Lung microvascular endothelial cell (primary cell): Measurements from ENCODE around the gene RFPL3. TPM values are rescaled to one million over a fixed set of nuclear protein-coding genes. Genes with fewer than 3 reads are reported as not detected.

Source experiments
- DNase-seq, 2 donors: peaks; one replicate each; pipeline versions ENCODE4 v3.0.0 to v3.0.0-alpha.2; 2010; ENCODE audit warnings: low read depth in 2 of 2
- total RNA-seq: library from RNA; depleted of rRNA; stranded (reverse); fragments of >200 nt; gene quantifications from 2 replicates; pipeline ENCODE4 v1.2.1, GENCODE V29; 2014

Gene RFPL3
- total RNA-seq, 1 donor from 2014 or later, result not detected

DNA sequence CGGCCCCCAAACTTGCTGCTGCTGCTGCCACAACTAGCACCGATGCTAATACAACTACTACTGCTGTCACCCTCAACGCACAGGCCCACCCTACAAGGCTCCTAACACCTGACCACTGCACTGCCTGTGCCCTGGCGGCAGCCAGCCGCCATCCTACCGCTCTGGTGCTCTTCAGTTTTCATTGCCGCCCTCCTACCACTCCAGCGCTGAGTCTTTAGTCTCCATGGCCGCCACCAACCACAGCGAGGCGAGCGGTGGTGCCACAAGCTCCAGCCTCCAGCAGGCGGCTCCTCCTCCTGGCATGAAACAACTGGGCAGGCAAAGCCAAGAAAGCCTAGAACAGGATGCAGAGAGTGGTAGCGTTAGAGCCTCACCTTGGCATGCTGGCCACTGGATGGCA, 5.0 kb upstream of the RFPL3 start:
- DNase-seq, result no peak

DNA sequence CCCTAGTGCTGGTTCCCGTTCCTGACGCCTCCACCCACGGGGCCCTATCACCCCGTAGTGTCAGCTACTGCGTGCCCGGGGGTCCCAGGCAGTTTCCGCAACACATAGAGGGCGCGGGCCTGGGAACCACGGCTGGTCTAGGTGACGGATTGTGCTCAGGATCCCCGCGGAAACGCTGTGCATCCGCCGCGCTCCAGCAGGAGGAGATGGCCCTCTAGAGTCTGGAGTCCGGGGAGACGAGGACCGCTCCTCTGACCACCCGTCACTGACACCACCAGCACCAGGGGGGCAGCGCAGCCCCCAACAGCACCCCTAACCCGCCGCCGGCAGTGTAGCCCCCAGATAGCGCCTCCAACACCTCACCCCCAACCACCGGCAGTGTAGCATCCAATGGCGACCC, 4.4 kb upstream of the RFPL3 start:
- DNase-seq, result no peak

DNA sequence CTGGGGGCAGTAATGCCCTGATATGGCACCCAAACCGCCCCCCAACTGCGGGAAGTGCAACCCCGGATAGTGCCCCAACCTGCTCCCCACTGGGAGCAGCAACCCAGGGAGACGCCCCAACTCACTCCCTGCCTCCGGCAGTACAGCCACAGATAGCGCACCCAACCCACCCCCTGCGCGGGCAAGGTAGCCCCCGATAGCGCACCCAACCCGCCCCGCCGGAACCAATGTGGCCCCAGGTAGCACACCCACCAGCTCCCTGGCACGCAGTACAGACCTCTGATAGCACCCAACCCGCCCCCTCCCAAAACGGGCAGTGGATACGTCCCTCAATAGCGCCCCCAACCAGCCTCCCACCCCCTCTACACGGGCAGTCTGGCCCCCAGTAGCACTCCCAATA, 3.8 kb upstream of the RFPL3 start:
- DNase-seq, result no peak

DNA sequence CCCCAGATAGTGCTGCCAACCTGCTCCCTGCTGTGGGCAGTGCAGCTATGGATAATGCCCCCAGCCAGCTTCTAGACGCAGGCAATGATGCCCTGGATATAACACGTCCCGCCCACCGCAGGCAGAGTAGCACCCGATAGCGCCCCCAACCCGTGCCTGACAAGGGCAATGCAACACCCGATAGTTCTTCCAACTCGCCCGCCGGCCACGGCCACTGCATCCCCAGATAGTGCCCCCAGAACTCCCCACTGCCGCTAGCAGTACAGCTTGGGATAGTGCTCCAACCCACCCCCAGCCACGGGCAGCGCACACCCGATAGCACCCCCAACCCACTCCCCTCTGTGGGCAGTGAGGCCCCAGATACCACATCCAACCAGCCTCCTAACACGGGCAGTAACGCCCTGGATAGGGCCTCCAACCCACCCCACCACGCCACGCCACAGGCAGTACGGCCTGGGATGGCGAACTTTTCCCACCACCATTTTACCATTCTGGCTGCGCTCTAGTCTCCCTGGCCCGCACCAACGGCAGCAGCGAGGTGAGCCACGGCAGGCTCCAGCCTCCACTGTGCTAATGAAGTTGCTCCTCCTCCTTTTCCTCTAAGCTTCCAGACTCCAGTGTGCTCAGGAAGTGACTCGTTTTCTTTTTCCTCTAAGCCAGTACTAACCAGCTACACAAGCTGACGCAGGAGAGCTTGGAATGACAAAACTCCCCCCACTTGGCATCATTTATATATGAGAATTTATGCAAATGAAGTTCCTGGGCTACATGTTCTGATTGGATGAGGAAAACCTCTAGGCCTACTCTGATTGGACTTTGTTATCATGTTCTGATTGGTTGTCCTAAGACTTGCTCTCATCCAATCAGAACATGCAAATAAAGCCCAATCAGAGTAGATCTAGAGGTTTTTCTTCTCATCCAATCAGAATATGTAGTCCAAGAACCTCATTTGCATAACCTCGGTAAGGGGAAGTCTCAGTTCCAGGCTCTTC, 3.0 kb upstream of the RFPL3 start:
- peak; percentile 91 to 96 for DNase-seq

DNA sequence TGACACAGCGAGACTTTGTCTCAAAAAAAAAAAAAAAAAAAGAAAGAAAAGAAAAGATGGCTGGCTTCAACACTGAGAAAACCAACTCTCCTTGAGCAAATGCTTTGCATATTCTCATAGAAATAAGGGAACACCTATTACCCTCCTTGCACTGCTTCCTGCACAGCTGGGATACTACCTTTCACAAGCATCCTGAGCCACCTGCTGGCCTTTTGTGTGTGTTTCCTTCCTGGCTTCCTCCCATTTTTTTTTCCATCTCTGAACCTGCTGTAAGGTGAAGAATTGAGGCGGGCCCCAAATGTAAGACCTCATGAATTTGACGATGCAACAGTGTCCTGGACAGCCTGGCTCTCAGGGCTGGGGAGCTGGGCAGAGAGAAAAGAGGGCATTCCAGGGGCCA, 1.9 kb upstream of the RFPL3 start:
- peak in 1 of 2 donors; percentile 37 for DNase-seq

DNA sequence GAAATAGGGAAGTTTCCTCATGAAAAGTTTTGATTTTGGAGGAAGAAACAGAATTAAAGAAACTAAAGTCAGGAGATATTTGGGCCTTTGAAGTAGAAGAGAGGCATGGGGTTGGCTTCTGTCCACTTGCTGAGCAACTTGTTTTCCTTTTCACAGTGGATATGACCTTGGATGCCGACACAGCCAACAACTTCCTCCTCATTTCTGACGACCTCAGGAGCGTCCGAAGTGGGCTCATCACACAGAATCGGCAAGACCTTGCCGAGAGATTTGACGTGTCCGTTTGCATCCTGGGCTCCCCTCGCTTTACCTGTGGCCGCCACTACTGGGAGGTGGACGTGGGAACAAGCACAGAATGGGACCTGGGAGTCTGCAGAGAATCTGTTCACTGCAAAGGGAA, 2.4 kb downstream of the RFPL3 start:
- DNase-seq, result peak in 1 of 2 donors; percentile 43

DNA sequence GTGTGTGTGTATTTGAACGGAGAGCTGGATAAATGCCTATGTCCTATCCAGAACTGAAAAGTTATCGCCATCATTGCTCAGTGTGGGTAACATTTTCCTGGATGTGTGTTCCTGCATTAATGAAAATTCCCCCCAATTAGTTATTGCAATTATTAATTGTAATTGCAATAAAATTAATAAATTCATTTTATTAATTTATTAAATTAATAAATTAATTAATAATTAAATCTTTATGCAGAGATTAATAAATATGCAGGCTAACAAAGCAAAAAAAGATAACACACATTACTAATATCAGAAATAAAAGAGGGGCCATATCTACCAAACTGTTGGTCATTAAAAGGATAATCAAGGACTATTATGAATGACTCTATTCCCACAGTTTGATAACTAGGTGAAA, 3.6 kb downstream of the RFPL3 start:
- DNase-seq, result no peak

DNA sequence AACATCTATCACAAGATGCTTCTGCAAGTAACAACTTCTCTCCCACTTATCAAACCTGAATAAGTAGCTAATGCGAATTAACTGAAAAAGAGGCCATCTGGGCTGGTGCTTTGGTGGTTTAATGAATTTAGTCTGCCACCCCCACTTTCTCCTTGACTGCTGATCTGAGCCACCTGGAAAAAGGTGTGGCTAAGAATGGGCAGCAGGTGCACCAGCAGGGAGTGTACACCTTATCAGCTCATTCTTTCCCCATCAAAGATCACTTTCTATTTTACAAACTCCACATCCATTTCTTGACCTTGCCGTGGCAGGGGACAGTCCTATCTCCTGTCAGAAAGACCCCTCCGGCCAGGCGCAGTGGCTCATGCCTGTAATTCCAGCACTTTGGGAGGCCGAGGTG, 6.5 kb downstream of the RFPL3 start:
- no peak for DNase-seq

DNA sequence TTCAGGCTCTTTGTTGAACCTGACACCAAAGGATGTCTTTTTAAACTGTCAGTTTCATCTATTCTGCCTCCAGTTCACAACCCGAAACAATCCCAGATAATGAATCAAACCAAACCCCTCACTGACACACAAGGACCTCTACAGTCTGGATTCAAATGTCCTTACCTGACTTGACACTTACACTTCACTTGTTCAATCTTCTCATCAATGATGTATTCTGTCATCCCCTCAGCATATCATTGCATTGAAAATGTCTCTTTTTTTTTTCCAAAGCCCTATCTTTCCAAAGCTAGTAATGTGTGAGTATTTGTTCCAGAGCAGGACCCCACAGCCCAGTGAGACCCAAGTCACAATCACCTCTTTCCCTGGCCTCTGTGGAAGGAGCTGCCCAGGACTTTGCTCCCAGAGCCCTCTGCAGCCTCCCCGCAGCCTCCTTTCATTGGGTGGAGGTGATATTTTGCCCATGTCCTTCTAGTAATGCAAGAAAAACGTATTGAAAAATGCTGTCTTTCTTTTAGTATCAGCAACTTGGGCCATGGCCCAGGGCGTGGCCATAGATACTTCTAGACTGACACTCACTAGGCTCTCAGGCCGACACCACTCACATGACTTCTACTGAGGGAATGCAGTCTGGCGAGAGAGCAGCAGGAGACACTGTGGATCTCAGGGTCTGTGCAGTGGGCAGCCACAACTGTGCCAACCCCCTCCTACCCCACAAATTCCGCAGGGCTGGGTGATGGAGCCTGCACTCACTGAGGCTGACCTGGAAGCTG, 18.2 kb downstream of the RFPL3 start:
- no peak for DNase-seq

DNA sequence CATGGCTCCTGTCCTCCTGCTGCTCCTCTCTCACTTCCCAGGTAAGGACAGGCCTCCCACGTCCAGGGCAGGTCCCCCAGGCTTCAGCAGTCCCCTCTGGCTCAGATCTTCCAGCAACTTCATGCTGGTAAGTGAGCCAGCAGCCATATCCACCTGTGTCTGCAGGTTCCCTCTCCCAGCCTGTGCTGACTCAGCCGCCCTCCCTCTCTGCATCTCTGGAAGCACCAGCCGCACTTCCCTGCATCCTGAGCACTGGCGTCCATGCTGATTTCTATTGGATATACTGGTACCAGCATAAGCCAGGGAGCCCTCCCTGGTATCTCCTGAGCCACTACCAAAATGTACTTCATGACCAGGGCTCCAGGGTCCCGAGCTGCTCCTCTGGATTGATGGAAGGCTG, 19.0 kb downstream of the RFPL3 start:
- no peak for DNase-seq

DNA sequence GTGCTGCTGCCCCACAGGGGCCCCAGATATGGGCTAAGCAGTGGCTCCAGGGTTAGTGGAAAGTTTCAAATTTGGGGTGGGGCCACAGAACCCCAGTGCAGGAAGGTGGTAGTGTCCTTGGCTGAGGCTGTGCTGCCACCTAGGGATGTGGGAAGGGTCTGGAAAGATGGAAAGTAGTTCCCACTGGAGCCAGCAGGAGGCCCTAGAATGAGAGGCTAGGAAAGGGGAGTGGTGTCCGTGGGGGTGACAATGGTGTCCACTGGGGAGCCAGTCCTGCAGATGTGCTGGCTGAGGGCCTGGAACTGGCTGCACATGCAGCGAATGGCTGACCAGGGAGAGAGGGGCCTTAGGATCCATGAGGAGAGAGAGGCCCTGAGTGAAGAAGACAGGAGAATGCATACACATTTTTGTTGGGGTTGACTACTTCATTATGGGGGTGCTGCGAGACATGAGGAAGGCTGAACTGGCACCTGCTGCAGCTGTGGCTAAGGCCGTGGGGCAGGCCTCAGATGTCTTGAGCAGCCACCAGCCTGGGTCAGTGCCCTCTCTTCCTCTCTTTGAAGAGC, 21.1 kb downstream of the RFPL3 start:
- peak; percentile 67 to 80 for DNase-seq

DNA sequence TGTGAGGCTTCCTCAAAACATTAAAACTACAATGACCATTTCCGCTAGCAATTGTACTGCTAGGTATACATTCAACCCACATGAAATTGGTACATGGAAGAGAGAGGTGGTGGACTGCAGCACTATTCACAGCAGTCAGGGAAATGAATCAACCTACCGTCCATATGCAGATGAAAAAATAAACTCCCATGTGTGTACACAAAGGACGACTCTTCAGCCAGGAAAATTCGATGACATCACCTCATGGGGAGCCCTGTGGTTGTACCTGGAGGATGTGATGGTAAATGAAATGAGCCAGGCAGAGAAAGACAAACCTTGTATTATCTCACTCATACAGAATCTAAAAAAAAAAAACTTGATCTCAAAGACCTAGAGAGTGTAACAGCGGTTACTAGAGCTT, 23.3 kb downstream of the RFPL3 start:
- DNase-seq, result peak; percentile 8 to 84

DNA sequence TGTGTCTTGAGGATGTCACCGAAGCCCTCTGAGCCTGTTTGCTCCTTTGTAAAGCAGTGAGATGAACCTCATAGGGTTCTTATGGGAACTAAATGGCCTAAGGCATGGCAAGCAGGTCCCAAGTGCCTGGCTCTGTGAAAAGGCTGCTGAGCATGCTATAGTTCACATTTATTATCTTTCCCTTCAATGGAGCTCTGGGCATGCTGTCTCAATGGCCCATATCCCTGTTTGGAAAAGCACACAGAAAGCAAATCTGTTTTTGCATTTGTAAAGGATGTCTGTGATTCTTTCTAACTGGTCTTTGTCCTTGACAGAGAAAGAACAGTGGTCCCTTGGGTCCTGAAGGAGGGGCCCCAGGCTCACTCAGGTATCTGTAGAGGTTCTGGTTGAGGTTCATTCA, 28.0 kb downstream of the RFPL3 start:
- no peak for DNase-seq

DNA sequence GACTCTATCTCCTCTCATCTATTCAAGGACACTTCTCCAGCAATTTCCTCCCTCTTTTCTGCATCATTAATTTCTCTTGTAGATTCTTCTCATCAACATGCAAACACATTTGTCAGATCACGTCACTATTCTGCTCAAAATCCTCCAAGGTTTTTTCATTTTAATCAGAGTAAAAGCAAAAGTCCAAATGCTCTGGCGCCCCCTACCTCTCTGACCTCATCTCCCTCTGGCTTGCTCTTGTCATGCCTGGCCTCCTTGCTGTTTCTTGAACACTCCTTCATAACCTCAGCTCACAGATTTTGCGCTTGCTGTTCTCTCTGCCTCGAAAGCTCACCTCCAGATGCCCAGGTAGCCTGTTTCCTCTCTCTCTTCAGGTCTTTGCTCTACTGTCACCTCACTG, 32.0 kb downstream of the RFPL3 start:
- DNase-seq, result peak; percentile 30 to 40

DNA sequence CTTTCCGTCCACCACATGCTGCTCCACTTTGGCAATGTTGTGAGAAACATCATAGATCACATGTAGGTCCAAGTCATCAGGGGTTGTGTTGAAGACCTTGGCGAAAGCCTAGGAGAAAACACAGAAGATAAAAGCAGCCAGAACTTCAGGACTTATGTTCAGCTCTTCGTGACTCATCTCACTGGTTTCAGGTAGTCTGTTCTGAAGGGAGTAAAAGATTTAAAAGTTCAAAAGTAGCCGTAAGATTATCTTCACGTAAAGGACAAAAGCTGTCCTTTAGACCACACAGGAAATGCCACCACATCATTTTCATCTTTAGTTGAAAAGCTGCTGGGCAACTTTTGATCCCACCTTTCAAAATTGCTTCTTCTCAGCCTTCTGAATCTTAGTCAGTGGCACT, 37.4 kb downstream of the RFPL3 start:
- DNase-seq, result no peak

DNA sequence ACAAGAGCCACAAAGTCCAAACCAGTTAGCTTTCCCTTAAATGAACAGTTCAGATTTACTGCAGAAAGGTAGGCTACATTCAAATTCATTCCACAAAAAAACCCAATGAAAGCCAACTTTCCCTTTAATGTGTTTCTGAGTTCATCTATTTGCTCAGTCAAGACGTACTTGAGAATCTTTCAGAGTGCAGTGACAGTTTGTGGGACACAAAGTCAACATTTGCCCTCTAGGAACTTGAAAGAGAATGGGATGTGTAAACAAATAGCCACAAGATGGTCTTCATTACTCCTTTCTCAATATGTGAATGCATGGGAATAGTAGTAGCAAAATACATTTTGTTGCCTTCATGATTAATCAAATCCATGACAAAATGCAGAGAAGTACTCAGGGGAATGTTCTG, 38.6 kb downstream of the RFPL3 start:
- no peak for DNase-seq

DNA sequence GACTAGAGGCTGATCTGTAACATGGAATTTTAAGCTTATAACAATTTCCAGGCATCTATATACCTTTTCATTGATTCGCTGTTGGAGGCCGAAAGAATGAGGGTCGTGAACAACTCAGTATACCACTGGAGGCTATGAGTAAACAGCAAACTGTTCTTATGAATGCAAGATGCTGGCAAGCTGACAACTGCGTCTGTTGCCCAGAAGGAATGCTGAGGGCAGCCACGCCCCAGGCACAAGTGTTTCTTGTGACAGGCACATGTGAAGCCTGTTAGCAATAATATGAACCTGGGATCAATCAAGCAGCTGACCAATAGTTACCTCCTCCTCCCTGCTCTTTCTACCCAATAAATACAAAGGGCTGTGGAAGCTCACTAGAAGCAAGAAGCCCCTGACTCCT, 39.1 kb downstream of the RFPL3 start:
- no peak for DNase-seq

DNA sequence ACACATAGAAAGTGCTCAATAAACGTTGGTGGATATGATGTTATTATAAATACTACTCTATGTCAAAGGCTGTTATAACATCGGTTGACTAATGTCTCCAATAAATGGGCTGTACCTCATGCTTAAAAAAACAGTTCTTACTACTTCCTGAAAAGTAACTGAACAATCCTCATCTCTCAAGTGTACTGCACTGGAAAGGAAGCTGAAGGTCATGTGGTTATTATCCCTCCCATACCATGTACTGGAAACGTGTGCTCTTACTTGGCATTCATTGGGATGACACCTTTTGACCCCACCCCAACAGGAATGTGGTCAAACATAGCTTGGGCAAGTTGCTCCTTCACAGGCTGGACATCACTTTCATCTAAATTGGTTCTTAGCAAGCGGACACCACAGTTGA, 43.8 kb downstream of the RFPL3 start:
- DNase-seq, result no peak

DNA sequence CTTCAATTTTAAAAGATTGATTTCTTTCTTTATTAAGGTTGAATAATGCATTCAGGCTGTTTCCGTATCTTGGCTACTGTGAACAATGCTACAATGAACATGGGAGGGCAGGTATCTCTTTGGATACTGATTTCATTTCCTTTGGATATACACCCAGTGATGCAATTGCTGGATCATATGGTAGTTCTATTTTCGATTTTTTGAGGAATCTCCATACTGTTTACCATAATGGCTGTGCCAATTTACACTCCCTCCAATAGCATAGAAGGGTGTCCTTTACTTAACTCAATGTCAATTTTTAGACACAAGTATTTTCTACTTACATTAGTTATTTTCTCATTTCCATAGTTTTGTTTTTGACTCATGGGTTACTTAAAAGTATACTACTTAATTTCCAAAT, 46.4 kb downstream of the RFPL3 start:
- no peak for DNase-seq

DNA sequence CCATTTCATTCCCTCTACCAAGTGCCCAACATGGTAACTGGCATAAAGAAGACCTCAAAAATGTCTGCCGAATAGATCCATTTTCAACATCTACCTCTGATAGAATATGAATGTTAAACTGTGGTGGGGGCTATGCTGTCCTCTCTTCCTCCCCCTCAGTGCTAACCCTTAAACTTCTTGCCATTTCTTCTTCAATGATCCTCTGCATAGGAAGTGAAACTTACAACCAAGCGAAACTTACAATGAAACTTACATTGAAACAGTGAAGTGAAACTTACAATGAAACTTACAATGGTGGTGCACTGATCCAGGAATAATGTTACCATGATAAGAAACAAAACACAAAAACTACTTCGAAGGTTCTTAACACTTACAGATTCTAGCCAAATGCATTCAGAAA, 49.6 kb downstream of the RFPL3 start:
- DNase-seq, result no peak

DNA sequence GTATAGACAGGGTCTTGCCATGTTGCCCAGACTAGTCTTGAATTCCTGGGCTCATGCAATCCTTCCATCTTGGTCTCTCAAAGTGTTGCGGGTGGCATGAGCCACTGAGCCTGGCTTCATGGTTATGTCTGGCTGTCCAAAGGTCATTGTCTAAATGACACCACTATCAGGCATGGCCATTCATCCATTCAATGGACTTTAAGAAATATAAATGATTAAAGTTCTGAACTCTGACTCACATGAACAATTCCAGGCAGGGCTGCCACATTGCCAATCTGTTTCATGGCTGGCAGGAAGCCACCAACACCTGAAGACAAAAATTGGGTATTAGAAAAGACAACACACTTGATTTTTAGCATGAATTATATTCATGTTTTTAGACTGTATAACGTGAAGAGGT, 50.3 kb downstream of the RFPL3 start:
- DNase-seq, result no peak

DNA sequence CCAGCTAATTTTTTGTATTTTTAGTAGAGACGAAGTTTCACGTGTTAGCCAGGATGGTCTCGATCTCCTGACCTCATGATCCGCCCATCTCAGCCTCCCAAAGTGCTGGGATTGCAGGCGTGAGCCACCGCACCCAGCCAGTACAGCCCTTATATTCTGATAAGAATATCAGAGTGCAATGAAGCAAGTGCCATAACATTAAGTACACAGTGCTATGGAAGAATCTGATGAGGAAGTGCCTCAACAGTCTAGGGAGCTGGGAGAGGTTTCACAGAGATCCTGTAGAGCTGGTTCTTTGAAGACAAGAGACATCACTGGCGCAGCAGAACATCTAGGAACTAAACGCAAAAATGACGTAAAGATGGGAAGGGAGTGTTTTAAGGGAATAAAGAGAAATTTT, 52.3 kb downstream of the RFPL3 start:
- DNase-seq, result no peak
